ENCODE measurements around the gene LUC7L3.

LUC7L3 gene

DNA sequence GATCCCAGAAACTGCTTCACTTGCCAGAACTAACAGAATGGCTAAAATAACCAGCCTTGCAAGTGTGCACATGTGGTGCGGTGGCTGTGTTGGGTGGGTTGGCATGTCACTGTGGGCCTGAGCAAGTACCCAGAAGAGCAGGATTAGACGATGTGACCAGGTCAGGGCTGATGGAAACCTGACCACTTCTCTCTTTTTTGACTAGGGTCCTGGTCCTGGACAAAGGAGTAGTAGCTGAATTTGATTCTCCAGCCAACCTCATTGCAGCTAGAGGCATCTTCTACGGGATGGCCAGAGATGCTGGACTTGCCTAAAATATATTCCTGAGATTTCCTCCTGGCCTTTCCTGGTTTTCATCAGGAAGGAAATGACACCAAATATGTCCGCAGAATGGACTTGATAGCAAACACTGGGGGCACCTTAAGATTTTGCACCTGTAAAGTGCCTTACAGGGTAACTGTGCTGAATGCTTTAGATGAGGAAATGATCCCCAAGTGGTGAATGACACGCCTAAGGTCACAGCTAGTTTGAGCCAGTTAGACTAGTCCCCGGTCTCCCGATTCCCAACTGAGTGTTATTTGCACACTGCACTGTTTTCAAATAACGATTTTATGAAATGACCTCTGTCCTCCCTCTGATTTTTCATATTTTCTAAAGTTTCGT, 28.4 kb upstream of the LUC7L3 start:
- no peaks in the 10 kb centered on the region for H3K9me3 ChIP-seq (ENCODE audit: insufficient read depth, low read length, severe bottlenecking)
- no peaks in the 10 kb centered on the region for H3K4me1 ChIP-seq (ENCODE audit: insufficient read depth, low read length)
- no peak overlapping the region for H3K4me3 ChIP-seq (ENCODE audit: low read depth in 1 of 2, low read length in 2 of 2)
- TF ChIP-seq EZH2 (IDR thresholded peaks at IDR 0.05; ENCODE audit: borderline replicate concordance, low read depth, low read length, severe bottlenecking) (no peak), CTCF (IDR thresholded peaks at IDR 0.05; ENCODE audit: borderline replicate concordance, extremely low read depth, low read length, poor library complexity, severe bottlenecking) (no peak)
- no peaks in the 10 kb centered on the region for H3K27me3 ChIP-seq (ENCODE audit: insufficient read depth, low read length, poor library complexity)
- peaks cover 38% of the 10 kb centered on the region for H3K36me3 ChIP-seq (ENCODE audit: insufficient read depth, low read length)
- H3K4me2 ChIP-seq (ENCODE audit: insufficient read depth, low read length), result no peak overlapping the region
- DNase-seq (no peak), ATAC-seq (ENCODE audit: insufficient read depth, low read depth) (no peak)
- H4K20me1 ChIP-seq (ENCODE audit: insufficient read depth, low read length), result peaks cover 8% of the 10 kb centered on the region; the same call in 1 of the 2 replicates
- no peak overlapping the region for H3K27ac ChIP-seq (ENCODE audit: low read length)
- no peak overlapping the region for H3K9ac ChIP-seq (ENCODE audit: low read depth, low read length)
- no peaks in the 10 kb centered on the region for H3K79me2 ChIP-seq (ENCODE audit: insufficient read depth, low read length)
- no peak overlapping the region for H2AFZ ChIP-seq (ENCODE audit: low read depth, low read length)

DNA sequence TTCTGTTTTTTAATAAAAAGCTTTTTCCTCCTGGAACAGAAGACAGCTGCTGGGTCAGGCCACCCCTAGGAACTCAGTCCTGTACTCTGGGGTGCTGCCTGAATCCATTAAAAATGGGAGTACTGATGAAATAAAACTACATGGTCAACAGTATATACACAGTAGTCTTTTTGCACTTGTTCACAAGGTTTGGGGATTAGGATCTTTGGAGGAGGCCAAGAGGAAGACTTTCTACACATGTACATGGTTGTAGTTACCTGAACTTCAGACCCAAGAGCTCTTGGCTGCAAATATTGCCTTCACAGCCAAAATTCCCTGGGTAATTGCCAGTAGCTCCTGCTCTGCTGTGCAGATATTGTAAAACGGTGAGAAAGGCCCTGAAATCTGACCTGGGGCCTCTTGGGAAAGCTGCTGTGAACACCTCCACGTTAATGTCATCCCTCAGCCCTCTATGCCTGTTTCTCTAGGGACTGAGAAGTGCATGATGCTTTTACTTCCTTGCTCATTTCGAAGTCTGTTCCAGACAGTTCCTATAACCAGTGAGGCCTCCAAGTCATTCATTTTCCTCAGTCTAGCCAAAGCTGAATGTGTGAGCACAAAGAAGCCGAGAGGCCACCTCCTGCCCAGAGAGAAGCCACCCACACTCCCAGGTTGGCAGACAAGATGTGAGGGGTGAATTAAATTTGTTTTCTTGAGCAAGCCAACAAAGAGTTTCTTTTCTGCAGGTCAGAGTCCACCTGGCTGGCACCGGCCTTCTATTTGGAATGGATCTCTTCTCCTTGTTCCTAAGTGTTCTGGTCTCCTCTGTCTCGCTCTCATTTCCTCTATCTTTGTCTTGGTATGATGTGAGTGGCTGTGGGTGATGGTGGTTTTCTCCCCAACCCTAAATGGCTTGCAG, 27.6 kb upstream of the LUC7L3 start:
- no peak overlapping the region for H3K4me3 ChIP-seq (ENCODE audit: low read depth in 1 of 2, low read length in 2 of 2)
- H3K27ac ChIP-seq (ENCODE audit: low read length), result no peak overlapping the region
- H2AFZ ChIP-seq (ENCODE audit: low read depth, low read length), result no peak overlapping the region
- H3K9me3 ChIP-seq (ENCODE audit: insufficient read depth, low read length, severe bottlenecking), result no peaks in the 10 kb centered on the region
- no peak for ATAC-seq (ENCODE audit: insufficient read depth, low read depth)
- no peaks in the 10 kb centered on the region for H3K4me1 ChIP-seq (ENCODE audit: insufficient read depth, low read length)
- H3K9ac ChIP-seq (ENCODE audit: low read depth, low read length), result no peak overlapping the region
- no peaks in the 10 kb centered on the region for H3K79me2 ChIP-seq (ENCODE audit: insufficient read depth, low read length)
- no peak overlapping the region for H3K4me2 ChIP-seq (ENCODE audit: insufficient read depth, low read length)
- peaks cover 8% of the 10 kb centered on the region; the same call in 1 of the 2 replicates for H4K20me1 ChIP-seq (ENCODE audit: insufficient read depth, low read length)
- peaks cover 46% of the 10 kb centered on the region for H3K36me3 ChIP-seq (ENCODE audit: insufficient read depth, low read length)
- no peaks in the 10 kb centered on the region for H3K27me3 ChIP-seq (ENCODE audit: insufficient read depth, low read length, poor library complexity)
- no peak for TF ChIP-seq CTCF (IDR thresholded peaks at IDR 0.05; ENCODE audit: borderline replicate concordance, extremely low read depth, low read length, poor library complexity, severe bottlenecking)
- TF ChIP-seq EZH2 (IDR thresholded peaks at IDR 0.05; ENCODE audit: borderline replicate concordance, low read depth, low read length, severe bottlenecking), result no peak
- DNase-seq, result no peak

- ATAC-seq (ENCODE audit: insufficient read depth, low read depth) (no peak), DNase-seq (no peak)
- peaks cover 53% of the 10 kb centered on the region for H3K36me3 ChIP-seq (ENCODE audit: insufficient read depth, low read length)
- H3K27ac ChIP-seq (ENCODE audit: low read length), result no peak overlapping the region
- peaks cover 11% of the 10 kb centered on the region; the same call in 1 of the 2 replicates for H4K20me1 ChIP-seq (ENCODE audit: insufficient read depth, low read length)
- H3K4me1 ChIP-seq (ENCODE audit: insufficient read depth, low read length), result no peaks in the 10 kb centered on the region
- no peaks in the 10 kb centered on the region for H3K9me3 ChIP-seq (ENCODE audit: insufficient read depth, low read length, severe bottlenecking)
- no peaks in the 10 kb centered on the region for H3K79me2 ChIP-seq (ENCODE audit: insufficient read depth, low read length)
- TF ChIP-seq CTCF (IDR thresholded peaks at IDR 0.05; ENCODE audit: borderline replicate concordance, extremely low read depth, low read length, poor library complexity, severe bottlenecking), result no peak
- TF ChIP-seq EZH2 (IDR thresholded peaks at IDR 0.05; ENCODE audit: borderline replicate concordance, low read depth, low read length, severe bottlenecking), result no peak
- H2AFZ ChIP-seq (ENCODE audit: low read depth, low read length), result no peak overlapping the region
- no peak overlapping the region for H3K9ac ChIP-seq (ENCODE audit: low read depth, low read length)
- H3K27me3 ChIP-seq (ENCODE audit: insufficient read depth, low read length, poor library complexity), result no peaks in the 10 kb centered on the region
- no peak overlapping the region for H3K4me3 ChIP-seq (ENCODE audit: low read depth in 1 of 2, low read length in 2 of 2)
- no peak overlapping the region for H3K4me2 ChIP-seq (ENCODE audit: insufficient read depth, low read length)
Observed at GRCh38 chr17:50692448-50693035, 26.9 kb upstream of the LUC7L3 start.
